ENCODE measurements around the gene PIK3C2A.
"Not testable (repeated sequence)": the region's sequence is repeated elsewhere in the genome, so short reads cannot be mapped to it uniquely, and the experiment has no call there.

The PIK3C2A gene, protein sequence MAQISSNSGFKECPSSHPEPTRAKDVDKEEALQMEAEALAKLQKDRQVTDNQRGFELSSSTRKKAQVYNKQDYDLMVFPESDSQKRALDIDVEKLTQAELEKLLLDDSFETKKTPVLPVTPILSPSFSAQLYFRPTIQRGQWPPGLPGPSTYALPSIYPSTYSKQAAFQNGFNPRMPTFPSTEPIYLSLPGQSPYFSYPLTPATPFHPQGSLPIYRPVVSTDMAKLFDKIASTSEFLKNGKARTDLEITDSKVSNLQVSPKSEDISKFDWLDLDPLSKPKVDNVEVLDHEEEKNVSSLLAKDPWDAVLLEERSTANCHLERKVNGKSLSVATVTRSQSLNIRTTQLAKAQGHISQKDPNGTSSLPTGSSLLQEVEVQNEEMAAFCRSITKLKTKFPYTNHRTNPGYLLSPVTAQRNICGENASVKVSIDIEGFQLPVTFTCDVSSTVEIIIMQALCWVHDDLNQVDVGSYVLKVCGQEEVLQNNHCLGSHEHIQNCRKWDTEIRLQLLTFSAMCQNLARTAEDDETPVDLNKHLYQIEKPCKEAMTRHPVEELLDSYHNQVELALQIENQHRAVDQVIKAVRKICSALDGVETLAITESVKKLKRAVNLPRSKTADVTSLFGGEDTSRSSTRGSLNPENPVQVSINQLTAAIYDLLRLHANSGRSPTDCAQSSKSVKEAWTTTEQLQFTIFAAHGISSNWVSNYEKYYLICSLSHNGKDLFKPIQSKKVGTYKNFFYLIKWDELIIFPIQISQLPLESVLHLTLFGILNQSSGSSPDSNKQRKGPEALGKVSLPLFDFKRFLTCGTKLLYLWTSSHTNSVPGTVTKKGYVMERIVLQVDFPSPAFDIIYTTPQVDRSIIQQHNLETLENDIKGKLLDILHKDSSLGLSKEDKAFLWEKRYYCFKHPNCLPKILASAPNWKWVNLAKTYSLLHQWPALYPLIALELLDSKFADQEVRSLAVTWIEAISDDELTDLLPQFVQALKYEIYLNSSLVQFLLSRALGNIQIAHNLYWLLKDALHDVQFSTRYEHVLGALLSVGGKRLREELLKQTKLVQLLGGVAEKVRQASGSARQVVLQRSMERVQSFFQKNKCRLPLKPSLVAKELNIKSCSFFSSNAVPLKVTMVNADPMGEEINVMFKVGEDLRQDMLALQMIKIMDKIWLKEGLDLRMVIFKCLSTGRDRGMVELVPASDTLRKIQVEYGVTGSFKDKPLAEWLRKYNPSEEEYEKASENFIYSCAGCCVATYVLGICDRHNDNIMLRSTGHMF (N-terminal part only)

DNA sequence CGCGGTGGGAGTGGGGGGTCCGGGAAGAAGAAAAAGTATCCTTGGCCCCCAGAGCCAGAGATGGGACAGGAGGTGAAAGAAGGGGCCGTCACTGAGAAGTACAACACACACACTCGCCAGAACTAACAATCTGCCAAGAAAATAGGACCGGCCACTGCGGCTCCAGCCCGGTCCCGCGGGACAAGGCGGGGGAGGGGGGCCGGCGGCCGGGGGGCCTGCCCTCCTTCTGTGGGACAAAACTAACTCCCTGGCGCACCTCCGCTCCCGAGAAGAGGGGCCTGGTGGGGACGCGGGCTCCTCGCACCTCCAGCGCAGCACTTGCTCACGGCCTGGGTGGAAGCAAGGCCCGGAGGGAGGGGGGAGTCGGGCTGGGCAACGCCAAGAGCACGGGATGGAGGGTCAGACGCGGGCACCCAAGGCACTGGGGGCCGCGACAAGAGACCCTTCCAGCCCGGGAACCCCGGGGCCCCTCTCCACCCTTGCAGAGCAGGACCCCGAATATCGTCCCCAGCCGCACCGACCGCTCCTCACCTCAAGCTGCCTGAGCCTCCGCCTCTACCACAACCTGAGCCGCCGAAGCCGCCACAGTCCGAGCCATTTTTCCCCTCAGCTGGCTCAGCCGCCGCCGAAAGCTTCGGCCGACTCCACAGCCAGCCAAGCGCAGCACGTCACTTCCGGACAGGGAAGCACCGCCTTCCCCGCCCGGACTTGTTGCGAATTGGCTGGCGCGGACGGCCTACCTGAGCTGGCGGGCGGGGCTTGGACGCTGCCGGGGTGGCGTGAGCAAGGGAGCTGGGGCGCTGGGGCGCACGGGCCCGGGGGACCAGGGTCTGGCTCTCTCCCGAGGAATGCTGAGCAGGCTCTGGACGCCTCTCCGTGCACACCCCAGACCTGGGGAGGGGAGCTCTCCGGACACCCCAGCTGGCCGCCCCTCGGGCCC, at the start of gene PIK3C2A:
Gene PIK3C2A, minus strand, starts transcription at position 670 of the 940 bp plus-strand sequence. CDS start 38,245 bp downstream, outside the sequence.
- DNase-seq, result peak; percentile 94

DNA sequence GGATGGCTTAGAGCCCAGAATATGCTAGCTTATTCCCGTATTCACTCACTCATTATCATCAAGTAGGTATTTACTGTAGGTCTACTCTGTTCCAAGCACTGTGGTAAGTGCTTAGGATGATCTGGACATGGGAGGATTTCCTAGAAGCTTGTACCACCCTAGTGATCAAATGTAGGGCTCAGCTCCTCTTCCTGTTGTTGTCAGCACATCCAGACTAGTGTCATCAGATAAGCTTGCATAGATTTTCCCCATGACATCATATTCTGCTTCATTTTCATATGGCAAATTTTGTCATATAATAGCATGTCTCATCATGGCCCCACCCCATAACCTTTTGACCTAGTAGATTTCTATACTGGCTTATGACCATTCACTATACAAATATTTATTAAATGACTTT, 49.4 kb upstream of the PIK3C2A start:
- DNase-seq, result no peak

DNA sequence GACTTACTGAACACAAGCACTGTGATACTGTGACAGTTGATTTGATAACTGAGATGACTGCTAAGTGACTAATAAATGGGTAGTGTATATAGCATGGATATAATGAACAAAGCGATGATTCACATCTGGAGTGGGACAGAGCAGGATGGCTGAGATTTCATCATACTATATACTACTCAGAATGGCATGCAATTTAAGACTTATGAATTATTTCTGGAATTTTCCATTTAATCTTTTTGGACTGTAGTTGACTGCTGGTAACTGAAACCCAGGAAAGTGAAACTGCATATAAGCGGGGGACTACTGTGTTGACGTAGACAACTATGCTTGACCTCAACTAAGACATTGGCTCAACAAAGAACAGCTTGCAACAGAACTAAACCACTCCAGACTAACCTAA, 48.7 kb upstream of the PIK3C2A start:
- DNase-seq, result no peak

DNA sequence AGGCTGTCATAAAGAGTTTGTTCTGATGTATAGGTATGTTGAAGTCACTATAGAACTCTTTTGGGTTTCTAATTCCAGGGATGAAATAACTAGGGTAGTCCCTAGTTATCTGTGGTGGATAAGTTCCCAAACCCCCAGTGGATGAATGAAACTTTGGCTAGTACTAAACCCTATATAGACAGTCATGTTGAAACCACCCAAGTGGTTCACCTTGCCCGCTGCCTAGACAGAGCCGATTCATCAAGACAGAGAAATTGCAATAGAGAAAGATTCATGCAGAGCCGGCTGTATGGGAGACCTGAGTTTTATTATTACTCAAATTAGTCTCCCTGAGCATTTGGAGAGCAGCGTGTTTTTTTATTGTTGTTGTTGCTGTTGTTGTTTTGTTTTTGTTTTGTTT, 44.9 kb upstream of the PIK3C2A start:
- no peak for DNase-seq

DNA sequence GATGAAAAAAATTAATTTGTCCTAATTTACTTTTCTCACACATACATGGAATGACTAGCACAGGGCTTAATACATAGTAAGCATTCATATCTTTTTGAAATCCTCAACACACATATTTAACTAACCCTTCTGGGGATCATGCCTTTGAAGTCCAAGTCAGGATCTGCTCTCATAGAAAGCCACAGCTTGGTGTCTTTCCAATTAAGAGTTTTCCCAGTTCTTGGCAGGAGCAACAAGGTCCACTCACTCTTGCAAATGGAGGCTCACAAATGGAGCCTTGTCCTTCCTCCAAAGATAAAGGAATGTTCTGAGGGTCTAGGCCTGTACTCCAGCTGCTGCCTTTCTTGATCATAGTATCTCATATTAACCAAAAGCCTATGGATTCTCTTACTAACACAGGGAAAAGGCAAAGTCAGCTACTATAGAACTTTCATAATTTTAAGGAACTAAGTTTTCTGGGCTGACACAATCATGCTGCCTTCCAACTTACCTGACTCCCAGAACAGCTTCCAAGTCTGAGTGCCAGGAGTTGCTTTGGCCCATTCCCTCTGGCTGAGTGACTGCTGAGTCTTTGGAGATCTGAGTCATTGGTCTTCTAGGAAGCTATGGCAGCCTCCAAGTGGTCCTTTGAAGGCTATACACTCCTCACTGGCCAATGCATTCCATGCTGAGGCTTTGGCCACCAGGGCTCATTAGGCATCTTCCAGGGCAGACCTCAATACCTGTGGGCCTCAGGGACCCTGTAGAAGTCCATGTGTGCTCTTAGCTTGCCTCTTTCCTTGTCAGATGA, 43.0 kb upstream of the PIK3C2A start:
- no peak for DNase-seq

DNA sequence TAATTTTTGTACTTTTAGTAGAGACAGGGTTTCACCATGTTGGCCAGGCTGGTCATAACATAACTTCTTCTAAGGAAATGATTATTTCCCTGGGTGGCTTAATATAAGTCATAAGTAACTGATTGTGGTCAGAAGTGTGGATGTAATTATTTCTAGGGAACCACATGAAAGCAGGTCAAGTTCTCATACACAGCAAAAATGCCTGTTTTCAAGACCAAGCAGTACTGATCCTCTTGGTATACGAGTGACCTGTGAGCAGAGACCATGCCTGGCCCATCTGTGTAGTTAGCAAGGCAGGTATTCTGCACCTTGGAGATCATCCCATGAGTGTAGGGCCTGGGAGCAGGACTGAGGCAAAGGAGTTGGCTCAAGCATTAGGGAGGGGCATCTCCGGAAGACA, 36.3 kb upstream of the PIK3C2A start:
- DNase-seq, result no peak

DNA sequence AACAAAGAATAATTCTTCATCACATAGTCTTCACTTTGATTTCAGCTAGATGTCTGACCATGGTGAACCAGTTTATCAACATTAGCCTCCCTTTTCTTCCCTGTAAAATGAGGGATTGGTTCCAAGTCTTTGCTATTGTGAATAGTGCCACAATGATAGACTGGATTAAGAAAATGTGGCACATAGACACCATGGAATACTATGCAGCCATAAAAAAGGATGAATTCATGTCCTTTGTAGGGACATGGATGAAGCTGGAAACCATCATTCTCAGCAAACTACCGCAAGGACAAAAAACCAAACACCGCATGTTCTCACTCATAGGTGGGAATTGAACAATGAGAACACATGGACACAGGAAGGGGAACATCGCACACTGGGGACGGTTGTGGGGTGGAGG, 35.2 kb upstream of the PIK3C2A start:
- DNase-seq, result not testable (repeated sequence)

DNA sequence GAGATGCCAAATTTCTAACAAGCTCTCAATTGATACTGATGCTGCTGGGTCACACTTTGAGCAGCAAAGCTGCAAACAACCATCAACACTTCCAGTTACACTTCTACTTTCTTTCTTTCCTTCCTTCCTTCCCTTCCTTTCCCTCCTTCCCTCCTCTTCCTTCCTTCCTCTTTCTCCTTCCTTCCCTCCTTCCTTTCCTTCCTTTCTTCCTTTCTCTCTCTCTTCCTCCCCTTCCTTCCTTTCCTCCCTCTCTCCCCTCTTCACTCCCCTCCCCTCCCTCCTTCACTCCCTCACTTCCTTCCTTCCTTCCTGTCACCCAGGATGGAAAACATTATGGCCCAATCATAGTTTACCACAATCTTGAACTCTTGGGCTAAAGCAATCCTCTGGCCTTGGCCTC, 33.0 kb upstream of the PIK3C2A start:
- no peak for DNase-seq

DNA sequence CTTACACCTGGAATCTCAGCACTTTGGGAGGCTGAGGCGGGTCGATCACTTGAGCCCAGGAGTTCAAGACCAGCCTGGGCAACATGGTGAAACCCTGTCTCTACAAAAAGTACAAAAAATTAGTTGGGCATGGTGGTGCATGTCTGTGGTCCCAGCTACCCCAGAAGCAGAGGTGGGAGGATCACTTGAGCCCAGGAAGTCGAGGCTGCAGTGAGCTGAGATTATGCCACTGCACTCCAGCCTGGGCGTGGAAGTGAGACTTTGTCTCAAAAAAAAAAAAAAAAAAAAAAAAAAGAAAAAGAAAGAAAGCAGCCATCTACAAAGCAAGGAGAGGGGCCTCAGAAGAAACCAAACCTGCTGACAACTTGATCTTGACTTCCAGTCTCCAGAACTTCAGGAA, 32.1 kb upstream of the PIK3C2A start:
- not testable (repeated sequence) for DNase-seq

DNA sequence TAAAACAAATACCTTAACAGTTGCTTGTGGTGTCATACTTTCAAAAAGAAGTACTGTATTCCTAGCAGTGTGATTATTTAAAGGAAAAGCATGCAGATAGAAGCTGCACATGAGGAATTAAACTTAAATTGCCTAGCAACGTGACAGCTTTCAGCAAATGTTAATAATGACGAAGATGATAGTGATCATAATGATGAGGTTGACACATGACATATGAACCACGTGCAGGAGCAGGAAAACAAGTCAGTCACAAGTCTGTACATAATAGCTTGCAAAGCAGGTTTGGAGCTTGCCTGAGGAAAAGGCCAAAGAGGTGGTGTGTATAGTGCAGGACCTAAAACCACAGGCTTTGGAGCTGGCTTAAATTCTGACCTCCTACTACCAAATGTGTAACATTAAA, 30.6 kb upstream of the PIK3C2A start:
- DNase-seq, result no peak

DNA sequence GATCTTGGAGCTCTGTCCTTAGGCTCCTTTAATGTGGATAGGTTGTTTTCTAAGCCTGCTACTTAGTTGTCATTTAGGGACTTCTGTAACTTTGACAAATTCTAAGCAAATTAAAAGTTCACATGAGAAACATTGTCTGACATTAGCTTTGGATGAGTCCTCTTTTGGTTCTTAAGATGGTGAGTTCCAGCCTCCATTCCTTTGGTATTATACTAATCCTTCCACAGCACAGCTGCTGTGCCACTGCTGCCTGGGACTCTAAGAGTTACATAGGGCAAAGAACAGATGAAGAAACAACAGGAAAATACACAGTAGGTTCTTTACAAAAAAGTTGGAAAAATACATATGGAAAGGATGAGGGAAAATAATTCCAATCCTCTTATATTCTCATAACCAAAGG, 25.3 kb upstream of the PIK3C2A start:
- DNase-seq, result no peak

DNA sequence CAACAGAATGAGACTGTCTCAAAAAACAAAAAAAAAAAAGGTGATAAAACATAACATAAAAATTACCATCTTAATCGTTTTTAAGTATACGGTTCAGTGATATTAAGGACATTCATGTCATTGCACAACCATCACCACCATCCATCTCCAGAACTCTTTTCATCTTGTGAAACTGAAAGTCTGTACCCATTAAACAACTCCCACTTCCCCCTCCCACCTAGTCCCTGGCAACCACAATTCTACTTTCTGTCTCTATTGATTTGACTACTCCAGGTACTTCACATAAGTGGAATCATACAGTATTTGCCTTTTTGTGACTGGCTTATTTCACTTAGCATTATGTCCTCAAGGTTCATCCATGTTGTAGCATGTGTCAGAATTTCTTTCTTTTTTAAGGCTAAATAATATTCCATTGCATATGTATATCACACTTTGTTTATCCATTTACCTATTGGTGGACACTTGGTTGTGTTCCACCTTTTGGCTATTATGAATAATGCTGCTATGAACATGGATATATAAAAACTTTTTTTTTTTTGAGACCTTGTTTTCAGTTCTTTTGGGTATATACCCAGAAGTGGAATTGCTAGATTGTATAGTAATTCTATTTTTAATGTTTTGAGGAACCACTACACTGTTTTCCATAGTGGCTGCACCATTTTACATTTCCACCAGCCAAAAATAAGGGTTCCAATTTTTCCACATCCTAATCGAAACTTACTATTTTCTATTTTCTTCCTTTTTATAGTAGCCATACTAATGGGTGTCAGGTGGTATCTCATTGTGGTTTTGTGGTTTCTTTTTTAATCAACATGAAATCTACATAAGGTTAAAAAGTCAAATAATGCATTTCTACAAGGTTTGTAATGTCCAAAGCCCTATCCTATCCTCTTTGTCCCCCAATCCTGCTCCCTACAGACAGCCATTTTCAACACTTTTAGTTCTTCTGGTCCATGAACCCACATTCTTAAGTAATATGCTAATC, 23.4 kb upstream of the PIK3C2A start:
- no peak for DNase-seq

DNA sequence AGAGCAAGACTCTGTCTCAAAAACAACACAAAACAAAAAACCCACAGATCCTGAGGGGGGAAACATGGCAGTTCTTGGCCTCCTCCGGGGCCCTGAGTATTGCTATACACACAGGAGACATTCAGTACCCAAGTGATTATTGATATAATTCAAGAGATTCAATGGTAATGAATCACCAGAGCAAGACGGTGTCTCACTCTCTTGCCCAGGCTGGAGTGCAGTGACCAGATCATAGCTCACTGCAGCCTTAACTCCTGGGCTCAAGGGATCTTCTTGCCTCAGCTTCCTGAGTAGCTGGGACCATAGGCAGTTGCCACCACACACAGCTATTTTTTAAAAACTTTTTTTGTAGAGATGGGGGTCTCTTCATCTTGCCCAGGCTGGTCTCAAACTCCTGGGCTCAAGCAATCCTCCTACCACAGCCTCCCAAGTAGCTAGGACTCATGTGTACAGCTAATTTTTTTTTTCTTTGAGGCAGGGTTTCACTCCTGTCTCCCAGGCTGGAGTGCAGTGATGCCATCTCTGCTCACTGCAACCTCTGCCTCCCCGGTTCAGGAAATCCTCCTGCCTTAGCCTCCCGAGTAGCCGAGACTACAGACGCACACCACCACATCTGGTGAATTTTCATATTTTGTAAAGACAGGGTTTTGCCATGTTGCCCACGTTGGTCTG, 21.8 kb upstream of the PIK3C2A start:
- no peak for DNase-seq

DNA sequence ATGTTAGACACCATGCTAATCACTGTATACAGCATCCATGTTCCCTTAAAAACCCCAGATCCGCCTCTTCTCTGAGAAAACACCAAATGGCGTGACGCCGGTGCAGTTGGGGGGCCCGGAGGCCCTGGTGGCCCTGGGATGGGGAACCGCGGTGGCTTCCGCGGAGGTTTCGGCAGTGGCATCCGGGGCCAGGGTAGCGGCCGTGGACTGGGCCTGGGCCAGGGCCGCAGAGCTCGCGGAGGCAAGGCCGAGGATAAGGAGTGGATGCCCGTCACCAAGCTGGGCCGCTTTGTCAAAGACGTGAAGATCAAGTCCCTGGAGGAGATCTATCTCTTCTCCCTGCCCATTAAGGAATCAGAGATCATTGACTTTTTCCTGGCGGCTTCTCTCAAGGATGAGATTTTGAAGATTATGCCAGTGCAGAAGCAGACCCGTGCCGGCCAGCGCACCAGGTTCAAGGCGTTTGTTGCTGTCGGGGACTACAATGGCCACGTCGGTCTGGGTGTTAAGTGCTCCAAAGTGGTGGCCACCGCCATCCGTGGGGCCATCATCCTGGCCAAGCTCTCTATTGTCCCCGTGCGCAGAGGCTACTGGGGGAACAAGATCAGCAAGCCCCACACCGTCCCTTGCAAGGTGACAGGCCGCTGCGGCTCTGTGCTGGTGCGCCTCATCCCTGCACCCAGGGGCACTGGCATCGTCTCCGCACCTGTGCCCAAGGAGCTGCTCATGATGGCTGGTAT, 20.6 kb upstream of the PIK3C2A start:
- DNase-seq, result not testable (repeated sequence)

DNA sequence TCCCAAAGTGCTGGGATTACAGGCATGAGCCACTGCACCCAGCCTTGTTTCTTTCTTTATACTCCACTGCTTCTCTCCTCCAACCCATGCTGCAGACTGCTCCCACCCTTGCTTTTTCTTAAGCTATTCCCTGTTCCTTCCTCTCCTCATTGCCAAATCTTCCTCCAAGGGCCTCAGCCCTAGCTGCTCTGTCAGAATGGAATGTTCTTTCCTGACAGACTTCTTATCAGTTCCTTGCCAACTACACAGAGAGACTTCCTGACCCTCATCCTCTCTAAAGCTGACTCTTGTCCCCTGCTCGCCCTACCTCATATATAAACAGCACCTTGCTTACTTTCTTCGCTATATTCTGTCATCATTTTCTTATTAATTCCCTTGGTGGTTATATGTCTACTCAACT, 16.9 kb upstream of the PIK3C2A start:
- DNase-seq, result no peak

DNA sequence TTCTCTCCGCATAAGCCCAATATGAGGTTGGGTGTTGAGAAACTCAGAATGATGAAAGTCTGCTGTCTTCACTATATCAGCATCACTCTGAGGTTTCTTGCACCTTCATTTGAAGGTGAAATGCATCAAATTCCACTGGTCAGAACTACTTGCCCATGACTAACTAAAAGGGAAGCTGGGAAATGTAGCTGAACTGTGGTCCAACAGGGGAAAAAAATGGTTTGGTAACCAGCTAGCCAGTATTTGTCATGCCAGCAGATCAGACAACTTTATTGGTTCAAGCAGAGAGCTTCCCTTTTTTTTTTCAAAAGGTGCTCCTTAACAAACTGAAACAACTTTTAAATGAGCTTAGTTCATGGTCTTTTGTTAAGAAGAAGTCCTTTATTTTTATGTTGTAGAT, 14.2 kb upstream of the PIK3C2A start:
- no peak for DNase-seq

DNA sequence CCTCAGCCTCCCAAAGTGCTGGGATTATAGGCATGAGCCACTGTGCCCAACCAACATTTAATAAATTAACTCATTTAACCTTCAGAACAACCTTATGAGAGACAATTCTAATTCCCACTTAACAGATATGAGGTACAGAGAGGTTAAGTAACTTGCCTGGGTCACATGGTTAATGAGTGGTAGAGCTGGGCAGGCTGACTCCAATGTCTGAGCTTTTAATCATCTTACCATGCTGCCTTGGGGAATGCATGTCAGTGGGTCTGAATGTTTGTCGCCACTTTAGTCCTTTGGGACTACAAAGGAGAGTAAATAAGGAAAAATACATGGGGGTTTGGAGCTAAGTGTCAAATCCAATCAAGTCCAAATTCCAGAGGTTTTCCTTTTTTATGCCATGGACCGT, 11.2 kb upstream of the PIK3C2A start:
- no peak for DNase-seq

DNA sequence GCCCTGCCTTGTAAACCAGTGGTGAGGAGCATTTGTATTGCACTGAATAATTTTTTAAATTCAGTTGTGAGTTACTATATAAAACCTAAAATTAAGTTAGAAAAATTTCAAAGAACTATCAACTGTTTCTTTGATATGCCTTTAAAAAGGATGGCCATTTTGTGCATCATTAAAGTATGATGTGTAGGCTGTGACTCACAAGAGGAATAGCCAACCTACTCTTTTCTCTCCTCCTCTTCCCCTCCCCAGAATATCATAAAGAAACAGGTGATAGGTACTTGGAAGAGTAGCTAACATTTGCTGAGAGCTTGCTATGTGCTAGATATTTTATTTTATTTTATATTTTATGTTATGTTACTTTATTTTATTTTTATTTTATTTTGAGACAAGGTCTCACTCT, 10.6 kb upstream of the PIK3C2A start:
- no peak for DNase-seq

DNA sequence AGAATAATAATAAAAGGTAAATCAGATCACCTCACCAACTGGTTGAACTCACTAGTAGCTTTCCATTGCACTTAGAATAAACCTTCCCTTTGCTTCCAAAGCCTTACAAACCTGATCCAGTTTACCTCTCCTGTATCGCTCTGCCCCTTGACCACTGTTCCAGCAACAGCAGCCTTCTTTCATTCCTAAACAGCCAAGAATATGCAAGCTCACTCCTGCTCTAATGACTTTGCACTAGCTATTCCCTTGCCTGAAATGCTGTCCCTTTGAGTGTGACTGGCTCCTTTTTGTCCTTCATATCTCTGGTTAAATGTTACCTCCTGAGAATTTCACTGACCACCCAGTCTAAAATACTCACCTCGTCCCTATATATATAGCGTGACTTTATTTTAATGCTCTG, 9.6 kb upstream of the PIK3C2A start:
- DNase-seq, result no peak
